Mammary epithelial cell (primary cell): ENCODE measurements around the gene BACH2.

ENCODE experiments used
- EZH2 ChIP-seq: IDR thresholded peaks from 2 replicates; pipeline ENCODE4 v1.6.1; 2012; ENCODE audit warnings: low read length, inconsistent platforms, borderline replicate concordance
- TF ChIP-seq, protein P1 (sequence below), 2 donors: IDR thresholded peaks in 1 of 2; conservative IDR thresholded peaks in 1 of 2; 2 replicates each; pipeline ENCODE4 v1.5.1; 2011 to 2012; ENCODE audit warnings: inconsistent platforms in 2 of 2, low read length in 2 of 2, mild to moderate bottlenecking in 2 of 2, control low read depth in 1 of 2, low read depth in 1 of 2; ENCODE audit not compliant: insufficient read depth in 1 of 2; ENCODE audit errors: extremely low read depth in 1 of 2

DNA sequence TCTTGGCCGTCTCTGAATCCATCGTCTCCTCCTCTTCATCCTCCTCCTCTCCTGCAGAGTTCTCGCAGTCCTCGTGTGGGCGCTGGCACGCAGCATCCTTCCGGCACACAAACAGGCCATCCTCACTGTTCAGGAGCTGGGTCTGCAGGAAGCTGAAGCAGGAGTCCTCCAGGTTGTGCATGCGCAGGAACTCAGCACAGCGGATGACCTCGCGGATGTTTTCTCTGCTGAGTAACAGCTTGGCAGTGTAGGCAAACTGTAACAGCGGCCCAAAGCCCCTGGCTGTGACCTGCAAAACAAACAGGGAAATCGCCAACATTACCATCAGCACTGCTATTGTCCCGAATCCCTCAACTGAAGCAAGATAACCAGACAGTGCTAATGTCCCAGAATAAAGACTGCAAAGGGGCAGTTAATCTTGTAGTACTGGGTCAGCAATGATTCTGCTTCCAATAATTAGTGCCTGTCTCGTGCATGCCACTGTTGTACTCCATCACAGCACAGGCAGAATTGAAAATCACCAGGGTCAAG is 345.0 kb downstream of the BACH2 start:
- TF ChIP-seq, protein P1, sequence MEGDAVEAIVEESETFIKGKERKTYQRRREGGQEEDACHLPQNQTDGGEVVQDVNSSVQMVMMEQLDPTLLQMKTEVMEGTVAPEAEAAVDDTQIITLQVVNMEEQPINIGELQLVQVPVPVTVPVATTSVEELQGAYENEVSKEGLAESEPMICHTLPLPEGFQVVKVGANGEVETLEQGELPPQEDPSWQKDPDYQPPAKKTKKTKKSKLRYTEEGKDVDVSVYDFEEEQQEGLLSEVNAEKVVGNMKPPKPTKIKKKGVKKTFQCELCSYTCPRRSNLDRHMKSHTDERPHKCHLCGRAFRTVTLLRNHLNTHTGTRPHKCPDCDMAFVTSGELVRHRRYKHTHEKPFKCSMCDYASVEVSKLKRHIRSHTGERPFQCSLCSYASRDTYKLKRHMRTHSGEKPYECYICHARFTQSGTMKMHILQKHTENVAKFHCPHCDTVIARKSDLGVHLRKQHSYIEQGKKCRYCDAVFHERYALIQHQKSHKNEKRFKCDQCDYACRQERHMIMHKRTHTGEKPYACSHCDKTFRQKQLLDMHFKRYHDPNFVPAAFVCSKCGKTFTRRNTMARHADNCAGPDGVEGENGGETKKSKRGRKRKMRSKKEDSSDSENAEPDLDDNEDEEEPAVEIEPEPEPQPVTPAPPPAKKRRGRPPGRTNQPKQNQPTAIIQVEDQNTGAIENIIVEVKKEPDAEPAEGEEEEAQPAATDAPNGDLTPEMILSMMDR (conservative IDR thresholded peaks at IDR 0.05 in 1 of 2, IDR thresholded peaks at IDR 0.05 in 1 of 2; ENCODE audit: extremely low read depth in 1 of 2, insufficient read depth in 1 of 2, low read depth in 1 of 2, low read length in 2 of 2), result no peak
- no peak for TF ChIP-seq EZH2
